C4-2B (cell line): ENCODE data around the gene TSC22D1.
"Not testable (repeated sequence)": the region's sequence is repeated elsewhere in the genome, so short reads cannot be mapped to it uniquely, and the experiment has no call there.

ENCODE experiments used
- H3K27ac ChIP-seq: fragments of 450-650 bp; 2 replicates; pipeline ENCODE4 v1.5.1; 2017
- CTCF ChIP-seq: fragments of 450-650 bp; conservative IDR thresholded peaks from 2 replicates; pipeline ENCODE4 v1.5.1; 2017; ENCODE audit warnings: mild to moderate bottlenecking
- ZFX ChIP-seq: fragments of 450-650 bp; IDR thresholded peaks from 2 replicates; pipeline ENCODE4 v1.6.1; 2017

TSC22D1 gene

GRCh38 chr13:44463759-44464158 is 112.4 kb downstream of the TSC22D1 start:
- H3K27ac ChIP-seq, result no peak overlapping the region
- no peak for TF ChIP-seq ZFX
- no peak for TF ChIP-seq CTCF

GRCh38 chr13:44459674-44460073 is 116.5 kb downstream of the TSC22D1 start:
- TF ChIP-seq ZFX (no peak), CTCF (no peak)
- no peak overlapping the region for H3K27ac ChIP-seq

GRCh38 chr13:44458313-44458975 is 117.7 kb downstream of the TSC22D1 start:
- TF ChIP-seq ZFX, result no peak
- TF ChIP-seq CTCF, result no peak
- no peak overlapping the region for H3K27ac ChIP-seq

- H3K27ac ChIP-seq, result not testable (repeated sequence)
Measured at GRCh38 chr13:44456212-44456611, 119.9 kb downstream of the TSC22D1 start.

- no peak for TF ChIP-seq CTCF
- TF ChIP-seq ZFX, result no peak
Measured at GRCh38 chr13:44455769-44456168, 120.4 kb downstream of the TSC22D1 start.

GRCh38 chr13:44453881-44454280 is 122.2 kb downstream of the TSC22D1 start:
- H3K27ac ChIP-seq, result no peak overlapping the region
- no peak for TF ChIP-seq CTCF
- no peak for TF ChIP-seq ZFX

More at GRCh38 chr13:44455769-44456168, 120.4 kb downstream of the TSC22D1 start:
- H3K27ac ChIP-seq, result no peak overlapping the region

GRCh38 chr13:44453069-44453468 is 123.1 kb downstream of the TSC22D1 start:
- H3K27ac ChIP-seq, result no peak overlapping the region
- no peak for TF ChIP-seq CTCF
- TF ChIP-seq ZFX, result no peak

- TF ChIP-seq CTCF (no peak), ZFX (no peak)
- H3K27ac ChIP-seq, result no peak overlapping the region
Measured at GRCh38 chr13:44452418-44452817, 123.7 kb downstream of the TSC22D1 start.
